Measurements from ENCODE around the gene PHPT1. TPM values are rescaled to one million over a fixed set of nuclear protein-coding genes. Genes with fewer than 3 reads are reported as not detected.

PHPT1 gene
- total and polyA plus RNA-seq, 2 of the 13 experiments (the other 11 are each of a cell fraction or from before 2014, with no cell fraction given) = 189 to 192 TPM

- TF ChIP-seq ZHX1 (CRISPR knock-in tag; IDR thresholded peaks at IDR 0.05; ENCODE audit: low read depth) = peak; percentile 97
- TF ChIP-seq TERF1 (CRISPR knock-in tag; IDR thresholded peaks at IDR 0.05) = 0 out of 2 replicates have a peak, but pooled peaks have one; percentile 12
- peak; percentile 16; the same call in 1 of the 2 replicates for TF ChIP-seq MTA1 (CRISPR knock-in tag; IDR thresholded peaks at IDR 0.05; ENCODE audit: borderline replicate concordance)
- no peak for TF ChIP-seq KDM2A (CRISPR knock-in tag; IDR thresholded peaks at IDR 0.05; ENCODE audit: borderline replicate concordance, low read depth)
- TF ChIP-seq CREM (IDR thresholded peaks at IDR 0.05) = 0 out of 2 replicates have a peak, but pooled peaks have one; percentile 27
- no peak for TF ChIP-seq CREM (CRISPR knock-in tag; IDR thresholded peaks at IDR 0.05)
Observed at GRCh38 chr9:136847088-136847825, 2.0 kb upstream of the PHPT1 start (continued).

Measured in HepG2 (cell line).